CD4-positive, alpha-beta T cell treated with Interleukin-2 at 100 ng/mL for 4 hours (primary cell): Measurements from ENCODE around the gene PFDN2.
"Not testable (repeated sequence)": the region's sequence is repeated elsewhere in the genome, so short reads cannot be mapped to it uniquely, and the experiment has no call there.

Experiments used
- DNase-seq: peaks from one replicate; pipeline ENCODE4 v3.0.0-alpha.2; 2020; ENCODE audit warnings: low spot score

Gene PFDN2

DNA sequence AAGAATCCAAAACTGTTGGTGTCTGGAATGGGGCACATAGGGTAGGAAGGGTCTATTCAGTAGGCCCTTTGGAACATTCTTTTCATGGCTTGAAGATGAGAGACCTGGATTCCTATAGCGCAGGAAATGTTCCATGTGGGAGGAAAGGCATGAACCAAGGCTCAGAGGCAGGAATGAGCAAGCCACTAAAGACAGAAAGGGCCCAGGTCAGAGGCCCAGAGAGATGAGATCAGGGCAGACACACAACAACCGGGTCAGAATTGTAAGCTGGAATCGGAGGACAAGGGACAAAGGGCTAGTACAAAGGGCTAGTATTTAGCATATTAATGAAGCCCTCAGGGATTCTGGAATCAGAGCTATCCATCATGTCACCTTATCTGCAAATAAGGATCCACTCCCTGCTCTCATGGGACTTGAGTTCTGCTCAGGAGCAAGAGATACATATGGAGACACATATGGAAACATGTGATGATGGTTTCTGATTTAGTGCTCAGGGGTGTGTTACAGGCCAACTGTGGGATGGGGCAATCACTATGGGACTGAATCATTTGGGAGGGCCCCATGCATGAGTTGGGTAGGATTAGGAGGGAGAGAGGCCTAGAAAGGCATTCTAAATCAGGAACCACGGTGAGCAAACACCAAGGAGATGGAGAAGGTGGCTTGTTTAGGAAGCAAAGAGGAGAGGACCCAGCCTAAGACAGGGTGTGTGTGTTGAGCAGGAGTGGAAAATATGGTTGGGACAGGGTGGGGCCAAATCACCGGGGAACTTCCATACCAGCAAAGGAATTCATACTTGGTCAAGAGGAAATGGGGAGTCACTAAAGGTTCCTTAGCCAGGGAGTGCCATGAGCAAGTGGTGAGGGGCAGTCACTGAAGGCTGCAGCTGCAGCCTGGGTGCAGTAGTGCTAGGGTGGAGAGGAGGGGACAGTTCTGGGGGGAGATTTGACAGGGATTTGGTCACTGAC lies 37.1 kb downstream of the PFDN2 start:
- no peak for DNase-seq

DNA sequence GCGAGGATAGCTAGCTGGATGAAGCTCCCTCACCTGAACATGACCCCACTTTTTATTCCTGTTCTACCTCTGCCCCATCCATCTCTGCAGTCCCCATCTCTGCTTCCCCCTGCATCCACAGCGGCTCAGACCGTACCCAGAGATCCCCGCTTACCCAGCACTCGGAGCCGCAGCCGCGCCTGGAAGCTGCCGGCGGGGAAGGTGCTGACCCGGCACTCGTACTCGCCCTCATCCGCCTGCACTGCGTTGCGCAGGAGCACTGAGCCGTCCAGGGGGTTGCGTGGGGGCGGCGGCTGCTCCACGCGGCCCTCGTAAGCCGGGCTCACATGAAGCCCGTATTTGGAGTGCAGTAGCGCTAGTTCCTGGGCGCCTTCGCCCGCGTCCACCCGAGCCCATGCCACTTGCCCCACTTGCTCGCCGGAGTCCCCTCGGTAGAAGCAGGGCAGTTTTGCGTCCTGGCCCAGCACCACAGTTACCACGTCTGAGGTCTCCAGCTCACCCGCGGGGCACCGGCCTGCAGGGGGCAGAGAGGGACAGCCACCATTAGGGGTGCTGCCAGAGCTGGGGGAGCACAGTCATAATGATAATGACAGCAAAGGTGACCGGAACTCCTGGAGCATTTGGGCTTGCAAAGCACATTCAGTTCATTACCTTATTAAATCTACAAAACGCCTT lies 38.3 kb downstream of the PFDN2 start:
- no peak for DNase-seq

DNA sequence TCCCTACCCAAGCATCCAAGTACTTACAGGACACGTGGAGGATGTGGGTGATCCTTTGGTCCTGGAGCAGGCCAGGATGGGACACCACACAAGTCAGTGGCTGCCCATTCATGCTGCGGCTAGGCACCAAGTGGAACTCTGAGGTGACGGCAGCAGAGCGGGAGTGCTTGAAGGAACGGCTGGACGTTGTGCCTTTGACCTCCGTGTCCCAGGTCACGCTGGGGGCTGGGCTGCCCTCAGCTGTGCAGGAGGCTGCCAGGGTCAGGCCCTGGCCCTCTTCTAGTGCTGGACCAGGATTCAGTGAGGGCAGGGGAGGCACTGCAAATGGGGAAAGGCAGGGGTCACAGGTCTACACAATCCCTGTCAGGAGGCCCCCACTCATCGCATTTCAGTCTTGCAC lies 40.4 kb downstream of the PFDN2 start:
- no peak for DNase-seq

DNA sequence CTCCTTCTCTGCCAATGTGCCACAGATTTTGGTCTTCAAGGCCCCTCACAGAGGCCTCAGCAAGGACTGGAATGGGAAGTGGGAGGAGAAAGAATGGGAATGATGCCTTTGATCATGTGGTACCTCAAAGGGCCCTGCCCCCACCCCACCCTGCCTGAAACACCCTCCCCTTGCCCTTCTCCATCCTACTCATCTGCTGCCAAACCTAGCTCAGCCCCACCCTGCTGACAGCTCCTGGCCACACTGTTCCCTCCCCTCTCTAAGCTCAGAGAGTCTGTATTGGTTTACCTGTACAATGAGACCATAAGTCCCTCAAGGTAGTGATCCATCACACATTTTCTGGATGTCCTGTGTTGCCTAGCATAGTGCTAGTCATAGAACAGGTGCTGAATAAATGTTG lies 41.4 kb downstream of the PFDN2 start:
- DNase-seq = no peak

DNA sequence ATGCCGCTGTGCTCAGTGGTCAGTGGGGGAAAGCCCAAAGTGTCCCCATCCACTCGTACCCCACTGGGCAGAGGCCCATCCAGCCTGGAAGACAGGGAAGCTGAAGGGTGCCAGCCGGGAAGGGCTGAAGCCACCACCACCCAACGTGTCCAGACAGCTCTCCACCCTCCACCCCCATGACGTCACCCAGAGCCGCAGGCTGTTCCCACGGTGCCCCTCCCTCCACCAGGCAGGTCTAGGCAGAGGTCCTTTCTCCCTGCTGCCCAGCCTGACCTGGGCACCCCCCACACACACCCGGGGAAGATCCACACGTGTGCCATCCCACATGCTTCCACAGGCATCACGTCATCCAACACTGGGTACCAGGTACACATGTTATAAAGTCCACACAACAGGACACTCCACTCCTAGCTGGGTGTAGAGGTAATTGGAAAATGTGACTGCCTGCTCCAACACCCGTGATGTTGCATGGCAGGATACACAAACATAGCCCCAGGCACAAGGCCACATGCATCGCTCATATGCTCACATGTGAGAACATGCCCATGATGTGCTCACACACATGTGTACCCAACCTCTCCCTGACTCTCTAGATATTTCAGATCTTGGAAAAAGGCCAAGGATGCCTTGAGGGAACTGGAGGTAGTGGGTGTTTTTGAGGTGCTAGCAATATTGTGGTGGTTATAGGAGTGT lies 43.0 kb downstream of the PFDN2 start:
- DNase-seq = no peak

DNA sequence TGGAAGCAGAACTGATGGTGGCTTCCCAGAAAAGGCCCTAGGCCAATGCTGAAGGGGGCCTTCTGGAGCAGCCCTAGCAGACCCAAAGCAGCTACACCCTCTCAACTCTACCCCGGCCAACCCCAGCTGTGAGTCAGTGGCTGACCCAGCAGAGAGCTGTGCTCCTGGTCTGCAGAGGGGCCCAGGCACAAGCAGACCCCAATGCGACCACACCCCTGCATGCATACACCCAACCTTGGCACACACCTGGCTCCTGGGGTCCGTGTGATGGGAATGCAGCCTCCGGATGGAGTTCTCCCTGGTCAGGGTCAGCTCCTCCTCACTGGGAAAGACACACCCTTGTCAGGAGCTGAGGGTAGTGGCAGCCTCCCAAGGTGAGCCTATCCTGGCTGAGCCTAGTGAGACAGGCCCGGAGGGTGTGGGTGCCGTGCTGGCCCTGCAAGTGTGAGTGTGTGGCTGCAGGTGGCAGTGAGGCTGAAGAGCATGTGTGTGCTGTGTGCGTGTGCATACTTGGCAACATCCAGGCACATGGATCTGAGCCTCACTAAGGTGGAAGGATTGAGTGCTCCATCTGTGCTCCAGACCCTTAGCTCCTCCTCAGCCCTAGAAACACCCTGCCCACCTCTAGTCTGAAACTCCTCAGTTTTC lies 44.2 kb downstream of the PFDN2 start:
- no peak for DNase-seq

DNA sequence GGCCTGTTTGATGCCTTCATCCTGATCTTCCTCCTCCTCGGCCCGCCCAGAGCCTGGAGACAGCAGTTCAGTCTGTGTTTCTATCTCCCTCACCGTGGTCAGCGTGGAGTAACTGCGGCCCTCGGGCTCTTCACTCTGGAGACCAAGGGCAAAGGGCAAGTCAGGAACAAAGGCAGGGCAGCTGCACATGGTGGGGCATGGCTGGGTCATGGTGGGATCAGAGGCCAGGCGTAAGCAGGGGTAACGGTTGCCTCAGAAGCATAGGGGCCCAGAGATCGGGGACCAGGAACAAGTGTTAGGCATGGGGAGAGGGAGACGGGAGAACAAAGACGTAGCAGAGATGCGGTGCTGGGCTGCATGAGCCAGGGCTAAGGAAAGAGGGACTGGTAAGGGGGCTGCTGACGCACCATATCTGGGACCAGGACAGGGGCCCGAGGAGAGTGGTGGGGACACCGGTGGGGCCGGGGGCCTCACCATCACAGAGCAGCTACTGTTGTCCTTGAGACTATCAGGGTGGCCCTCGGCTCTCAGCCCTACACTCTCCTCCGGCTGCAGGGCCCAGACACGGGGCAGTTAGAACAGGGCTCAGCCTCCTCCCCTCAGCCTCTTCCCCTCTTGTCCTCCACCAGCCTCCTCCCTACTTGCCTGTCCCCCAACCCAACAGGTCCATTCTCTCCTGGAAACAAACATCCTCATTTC lies 44.9 kb downstream of the PFDN2 start:
- no peak for DNase-seq

DNA sequence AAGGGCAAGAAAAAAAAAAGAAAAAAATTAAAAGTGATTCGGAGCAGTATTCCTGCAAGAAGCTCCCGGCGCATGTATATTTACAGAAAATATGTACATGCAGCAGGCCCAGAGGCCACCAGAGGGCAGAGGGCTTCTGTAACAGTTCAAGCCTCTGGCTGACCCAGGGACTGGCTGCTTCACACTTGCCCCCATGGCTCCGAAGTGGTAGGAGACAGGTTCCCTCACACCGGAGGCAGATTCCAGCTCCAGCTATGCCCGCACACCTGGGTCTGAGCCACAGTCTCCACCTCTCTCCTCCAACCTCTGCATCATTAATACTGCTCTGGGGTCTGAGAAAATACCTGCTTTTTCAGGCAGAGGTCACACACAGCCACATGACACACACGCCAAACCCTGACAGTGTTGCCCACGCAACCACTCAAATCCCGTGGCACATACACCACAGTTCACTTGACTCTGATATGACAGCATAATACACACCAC lies 45.9 kb downstream of the PFDN2 start:
- peak; percentile 54 for DNase-seq

DNA sequence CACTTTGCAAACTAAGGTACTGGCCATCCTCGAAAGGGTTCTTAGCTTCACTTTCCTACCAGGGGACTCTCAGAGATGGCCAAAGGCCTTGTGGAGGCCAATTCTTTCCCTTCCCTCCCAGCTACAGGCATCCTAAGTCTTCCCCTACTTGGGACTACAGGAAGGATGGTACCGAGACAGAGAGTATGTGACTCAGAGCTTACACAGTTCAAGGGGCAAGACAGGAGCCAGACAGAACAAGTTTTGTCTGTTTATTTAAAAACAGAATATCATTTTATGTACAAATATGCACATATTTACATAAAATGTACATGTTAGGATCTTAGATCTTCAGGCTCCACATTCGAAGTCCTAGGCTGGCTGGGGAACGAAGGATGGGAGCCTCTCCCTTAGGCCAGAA lies 47.1 kb downstream of the PFDN2 start:
- peak; percentile 13 for DNase-seq

DNA sequence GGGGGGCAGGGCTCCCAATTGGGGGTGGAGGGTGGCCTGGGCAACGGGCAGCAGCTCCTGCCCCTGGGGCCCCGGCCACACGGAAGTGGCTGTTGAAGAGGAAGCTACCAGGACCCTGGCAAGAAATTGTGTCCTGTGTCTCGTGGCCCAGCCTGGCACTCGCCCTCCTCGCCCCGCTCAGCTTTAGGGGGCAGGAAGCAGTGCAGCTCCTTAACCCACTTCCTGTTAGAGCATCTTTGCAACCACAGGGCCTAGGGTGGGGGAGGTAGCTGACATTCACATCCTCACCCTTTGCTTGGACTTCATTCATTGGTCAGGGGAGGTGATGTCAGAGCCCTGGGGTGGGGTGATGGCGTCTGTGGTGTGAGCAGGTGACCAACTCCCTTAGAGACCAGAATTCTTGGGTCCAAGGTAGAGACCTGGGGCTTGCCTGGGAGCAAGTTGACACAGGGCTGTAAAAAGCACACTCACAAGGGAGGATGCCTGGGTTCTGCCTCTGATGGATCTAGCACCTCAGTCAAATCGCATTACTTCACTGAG lies 48.0 kb downstream of the PFDN2 start, which contains the start of gene ARHGAP30:
TSS of gene ARHGAP30 (minus strand) at position 161 of the 540 bp plus-strand sequence. CDS start 267 bp downstream, outside the sequence.
- DNase-seq = peak; percentile 93

DNA sequence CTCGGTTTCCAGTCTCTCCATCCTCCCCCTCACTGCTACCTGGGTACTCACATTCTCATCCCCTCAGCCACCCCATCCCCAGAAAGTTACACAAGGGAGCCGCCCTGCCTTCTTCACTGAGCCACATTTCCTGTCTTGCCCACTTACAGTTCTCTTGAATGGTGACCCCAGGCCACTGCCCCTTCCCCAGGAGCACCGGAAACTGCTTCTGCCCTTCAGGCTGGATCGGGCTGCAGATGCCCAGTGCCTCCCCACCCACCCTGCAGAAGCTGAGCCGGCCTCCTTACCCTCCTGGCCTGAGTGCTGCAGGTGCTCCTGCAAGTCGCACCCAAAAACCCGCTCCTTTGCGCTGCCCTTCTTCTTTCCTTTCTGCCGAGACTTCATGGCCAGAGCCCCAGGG lies 48.6 kb downstream of the PFDN2 start:
- DNase-seq = peak; percentile 6

DNA sequence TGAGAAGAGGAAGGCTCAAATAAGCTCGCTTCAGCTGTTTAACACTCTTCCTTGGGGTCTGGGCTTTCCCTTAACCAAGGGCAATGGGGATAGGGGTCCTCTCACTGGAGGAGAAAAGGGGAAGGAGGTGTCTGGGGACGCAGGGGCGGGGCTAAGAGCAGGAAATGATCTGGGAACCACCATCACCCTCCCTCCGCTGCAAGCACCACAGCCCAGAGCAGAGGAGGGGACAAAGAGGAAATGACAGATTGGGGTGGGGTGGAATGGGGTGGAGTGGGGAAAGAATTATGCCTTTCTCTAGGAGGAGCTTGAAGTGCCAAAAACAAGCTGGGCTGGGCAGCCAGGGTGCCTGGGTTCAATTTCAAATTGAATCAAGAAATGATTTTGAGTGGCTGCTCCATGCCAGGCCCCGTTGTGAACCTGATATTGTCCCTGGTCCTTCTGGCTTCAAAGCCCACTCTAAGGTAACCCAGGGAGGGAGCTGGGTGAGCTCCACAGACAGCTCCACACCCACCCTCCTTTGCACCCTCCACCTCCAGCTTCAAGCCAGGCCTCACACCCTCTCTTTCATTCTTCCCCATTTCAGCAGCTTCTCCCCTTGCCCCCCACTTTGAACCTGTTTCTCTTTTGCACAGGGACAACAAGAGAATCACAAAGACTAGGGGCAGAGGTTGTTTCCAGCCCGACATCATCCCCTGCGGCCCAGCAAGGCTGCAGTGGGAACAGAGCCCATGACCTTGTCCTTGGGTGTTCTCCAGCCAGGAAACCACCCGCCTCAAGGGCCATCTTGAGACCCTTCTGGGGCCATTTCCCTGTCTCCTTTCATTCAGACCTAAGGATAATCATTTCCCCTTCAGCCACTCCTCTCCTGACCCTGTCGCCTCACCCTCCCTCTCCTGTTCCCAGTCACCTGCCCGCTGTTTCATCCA lies 49.3 kb downstream of the PFDN2 start:
- peak; percentile 85 for DNase-seq

DNA sequence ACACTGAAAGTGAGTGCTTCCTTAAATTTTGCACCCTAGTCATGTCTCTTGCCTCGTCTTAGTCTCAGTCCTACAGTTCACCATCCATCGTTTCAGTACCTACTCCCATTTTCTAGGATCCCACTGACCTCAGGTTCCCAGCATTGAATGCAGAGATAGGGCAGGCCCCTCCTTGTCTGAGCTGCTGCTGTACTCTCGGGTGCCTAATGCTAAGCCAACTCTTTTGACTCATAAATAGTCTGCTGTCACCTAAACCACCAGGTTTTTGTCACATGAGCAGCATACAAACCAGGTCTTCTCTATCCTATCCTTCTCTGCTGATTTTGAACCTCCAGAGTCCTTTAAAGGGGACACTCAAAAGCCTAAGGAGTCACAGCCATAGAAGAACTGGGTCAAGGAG lies 51.1 kb downstream of the PFDN2 start:
- DNase-seq = peak; percentile 48

DNA sequence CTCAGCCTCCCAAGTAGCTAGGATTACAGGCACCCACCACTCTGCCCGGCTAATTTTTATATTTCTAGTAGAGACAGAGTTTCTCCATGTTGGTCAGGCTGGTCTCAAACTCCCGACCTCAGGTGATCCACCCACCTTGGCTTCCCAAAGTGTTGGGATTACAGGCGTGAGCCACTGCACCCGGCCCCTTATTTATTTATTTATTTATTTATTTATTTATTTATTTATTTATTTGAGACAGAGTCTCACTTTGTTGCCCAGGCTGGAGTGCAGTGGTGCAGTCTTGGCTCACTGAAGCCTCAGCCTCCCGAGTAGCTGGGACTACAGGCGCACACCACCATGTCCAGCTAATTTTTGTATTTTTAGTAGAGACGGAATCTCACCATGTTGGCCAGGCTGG lies 52.2 kb downstream of the PFDN2 start:
- not testable (repeated sequence) for DNase-seq

DNA sequence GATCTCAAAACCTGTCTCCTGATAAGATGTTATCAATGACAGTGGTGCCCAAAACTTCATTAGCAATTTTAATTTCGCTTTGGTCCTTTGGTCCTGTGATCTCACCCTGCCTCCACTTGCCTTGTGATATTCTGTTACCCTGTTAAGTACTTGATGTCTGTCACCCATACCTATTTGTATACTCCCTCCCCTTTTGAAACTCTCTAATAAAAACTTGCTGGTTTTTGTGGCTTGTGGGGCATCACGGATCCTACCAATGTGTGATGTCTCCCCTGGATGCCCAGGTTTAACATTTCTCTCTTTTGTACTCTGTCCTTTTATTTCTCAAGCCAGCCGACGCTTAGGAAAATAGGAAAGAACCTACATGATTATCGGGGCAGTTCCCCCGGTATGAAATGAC lies 53.9 kb downstream of the PFDN2 start:
- peak; percentile 30 for DNase-seq

DNA sequence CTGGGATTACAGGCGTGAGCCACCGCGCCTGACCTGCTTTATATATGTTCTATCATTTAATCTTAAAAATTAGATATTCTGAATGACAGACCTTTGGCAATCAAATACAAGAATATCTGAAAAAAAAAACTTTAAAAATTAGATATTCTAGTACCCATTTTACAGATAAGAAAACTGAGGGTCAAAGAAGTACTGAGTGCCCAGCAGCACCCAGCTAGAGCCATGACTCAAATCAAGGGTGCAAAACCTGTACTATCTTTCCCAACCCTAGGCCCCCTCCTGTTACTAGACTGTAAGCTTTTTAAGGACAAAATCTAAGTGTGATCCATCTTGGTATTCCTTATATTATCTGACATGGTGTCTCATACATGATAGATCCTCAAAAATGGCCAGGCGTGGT lies 56.4 kb downstream of the PFDN2 start:
- no peak for DNase-seq

DNA sequence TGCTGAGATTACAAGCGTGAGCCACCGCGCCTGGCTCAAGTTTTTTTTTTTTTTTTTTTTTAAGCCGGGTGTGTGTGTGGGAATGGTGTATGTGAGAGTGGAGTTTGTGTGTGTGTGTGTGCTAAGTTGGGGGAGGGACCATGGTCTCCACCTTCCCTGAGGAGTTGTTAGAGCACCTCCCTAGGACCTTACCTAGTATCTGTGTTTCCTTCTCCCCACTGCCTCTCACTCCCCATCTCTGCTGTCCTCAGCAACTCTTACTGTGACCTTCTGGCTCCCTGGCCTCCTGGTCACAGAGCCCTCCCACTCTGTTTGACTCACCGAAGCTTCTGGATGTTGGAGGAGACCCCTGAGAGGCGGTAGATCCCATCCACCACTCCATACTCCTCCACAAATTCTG lies 58.5 kb downstream of the PFDN2 start:
- no peak for DNase-seq

DNA sequence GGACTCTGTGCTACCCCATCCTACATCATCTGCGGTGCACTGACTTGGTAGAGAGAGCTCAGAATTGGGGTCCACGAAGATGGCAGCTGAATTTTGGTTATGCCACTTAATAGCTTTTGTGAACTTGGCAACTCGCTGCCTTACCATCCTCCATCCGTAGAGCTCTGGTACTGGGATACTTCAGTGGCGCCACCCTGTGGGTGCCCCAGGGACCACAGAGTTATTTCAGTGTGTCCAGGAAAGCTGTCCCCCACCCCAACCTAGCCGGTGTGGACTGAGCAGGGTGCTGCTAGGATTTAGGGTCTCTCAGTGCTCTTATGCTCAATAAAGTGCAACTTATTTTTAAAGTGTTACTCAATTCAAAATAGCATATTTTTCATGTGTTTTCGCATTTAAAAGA lies 63.0 kb downstream of the PFDN2 start:
- no peak for DNase-seq

DNA sequence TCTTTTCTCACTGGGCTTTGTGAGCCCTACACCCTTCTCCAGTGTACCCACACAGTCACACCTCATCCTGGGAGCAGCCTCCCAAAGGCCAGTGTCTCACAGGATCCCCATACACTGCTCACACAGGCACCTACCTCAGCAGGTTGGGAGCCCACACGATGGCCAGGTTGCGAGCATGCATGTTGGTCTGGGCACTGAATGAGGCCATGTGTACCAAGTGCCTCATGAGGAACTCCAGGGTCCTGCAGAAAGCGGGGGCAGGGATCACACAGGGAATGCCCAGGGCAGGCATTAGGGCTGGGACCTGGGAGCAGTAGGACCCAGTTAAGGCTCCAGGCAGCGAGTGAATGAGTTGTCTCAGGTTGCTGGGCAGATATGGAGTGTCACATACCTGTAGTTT lies 63.6 kb downstream of the PFDN2 start:
- DNase-seq = no peak

DNA sequence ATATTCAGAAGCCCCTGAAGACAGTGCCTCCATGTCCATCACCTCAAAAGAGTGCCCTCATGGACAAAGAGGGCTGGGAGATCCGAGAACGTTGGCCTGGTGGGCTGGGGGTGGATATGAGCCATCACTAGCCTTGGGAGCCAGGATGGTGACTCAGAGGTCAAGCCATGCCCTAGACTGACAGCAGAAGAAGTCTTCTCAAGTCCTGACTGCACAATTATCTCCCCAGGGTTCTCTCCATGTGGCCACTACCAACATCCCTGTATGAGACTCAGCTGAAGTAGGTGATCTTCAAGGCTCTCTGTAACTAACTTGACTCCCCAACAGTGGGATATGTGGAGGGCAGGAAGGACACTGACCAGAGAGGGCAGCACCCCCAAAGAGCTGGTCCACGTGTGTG lies 64.9 kb downstream of the PFDN2 start:
- DNase-seq = no peak
